Gastrocnemius medialis (tissue), 4 donors: Measurements from ENCODE around the gene PPIP5K2.

ENCODE experiments used
- POLR2A ChIP-seq, 2 donors: fragments of 450-650 bp; IDR thresholded peaks; one replicate each; pipeline ENCODE4 v1.6.1; 2017; ENCODE audit warnings: antibody characterized with exemption in 2 of 2, mild to moderate bottlenecking in 2 of 2, moderate library complexity in 2 of 2
- TF ChIP-seq, protein P1 (sequence below), 5 experiments: fragments of 450-650 bp in 3 of 5; fragments of 200-600 bp in 2 of 5; sonication (generic) in 2 of 5; IDR thresholded peaks in 4 of 5; conservative IDR thresholded peaks in 1 of 5; 1 replicate in 4 of 5; 2 replicates in 1 of 5; pipeline ENCODE4 v1.5.1; 2016 to 2019; ENCODE audit warnings: antibody characterized with exemption in 5 of 5, mild to moderate bottlenecking in 3 of 5, moderate library complexity in 3 of 5

- TF ChIP-seq, protein P1, sequence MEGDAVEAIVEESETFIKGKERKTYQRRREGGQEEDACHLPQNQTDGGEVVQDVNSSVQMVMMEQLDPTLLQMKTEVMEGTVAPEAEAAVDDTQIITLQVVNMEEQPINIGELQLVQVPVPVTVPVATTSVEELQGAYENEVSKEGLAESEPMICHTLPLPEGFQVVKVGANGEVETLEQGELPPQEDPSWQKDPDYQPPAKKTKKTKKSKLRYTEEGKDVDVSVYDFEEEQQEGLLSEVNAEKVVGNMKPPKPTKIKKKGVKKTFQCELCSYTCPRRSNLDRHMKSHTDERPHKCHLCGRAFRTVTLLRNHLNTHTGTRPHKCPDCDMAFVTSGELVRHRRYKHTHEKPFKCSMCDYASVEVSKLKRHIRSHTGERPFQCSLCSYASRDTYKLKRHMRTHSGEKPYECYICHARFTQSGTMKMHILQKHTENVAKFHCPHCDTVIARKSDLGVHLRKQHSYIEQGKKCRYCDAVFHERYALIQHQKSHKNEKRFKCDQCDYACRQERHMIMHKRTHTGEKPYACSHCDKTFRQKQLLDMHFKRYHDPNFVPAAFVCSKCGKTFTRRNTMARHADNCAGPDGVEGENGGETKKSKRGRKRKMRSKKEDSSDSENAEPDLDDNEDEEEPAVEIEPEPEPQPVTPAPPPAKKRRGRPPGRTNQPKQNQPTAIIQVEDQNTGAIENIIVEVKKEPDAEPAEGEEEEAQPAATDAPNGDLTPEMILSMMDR (IDR thresholded peaks at IDR 0.05 in 4 of 5, conservative IDR thresholded peaks at IDR 0.05 in 1 of 5): no peak
- no peak for TF ChIP-seq POLR2A (IDR thresholded peaks at IDR 0.05)
Observed at GRCh38 chr5:103109277-103109676, 10.8 kb upstream of the PPIP5K2 start.
